HepG2 (cell line): ENCODE measurements around the gene TFEB. TPM values are rescaled to one million over a fixed set of nuclear protein-coding genes. Genes with fewer than 3 reads are reported as not detected.

ENCODE experiments used
- CEBPG ChIP-seq: IDR thresholded peaks from 2 replicates; pipeline ENCODE4 v1.6.1; 2016
- ELF4 ChIP-seq: sonication (generic); formaldehyde crosslinking; IDR thresholded peaks from 2 replicates; pipeline ENCODE4 v1.5.0; 2020; ENCODE audit warnings: missing genetic modification reagents, mild to moderate bottlenecking, moderate library complexity, borderline replicate concordance
- FOXA1 ChIP-seq, 2 experiments: fragments of 450-650 bp in 1 of 2; sonication (generic) in 1 of 2; formaldehyde crosslinking in 1 of 2; IDR thresholded peaks; 2 replicates each; pipeline versions ENCODE4 v1.4.0 to v1.6.1; 2016 to 2020; ENCODE audit warnings: missing genetic modification reagents in 1 of 2
- FOXJ3 ChIP-seq: sonication (generic); formaldehyde crosslinking; IDR thresholded peaks from 2 replicates; pipeline ENCODE4 v1.4.0; 2020; ENCODE audit warnings: missing genetic modification reagents, mild to moderate bottlenecking, borderline replicate concordance
- HCFC1 ChIP-seq: fragments of 150-350 bp; IDR thresholded peaks from 2 replicates; pipeline ENCODE4 v1.6.1; 2014; ENCODE audit warnings: low read depth, low read length
- HNRNPK ChIP-seq: fragments of 200-400 bp; formaldehyde crosslinking; IDR thresholded peaks from 2 replicates; pipeline ENCODE4 v1.6.1; 2018; ENCODE audit warnings: low read length, low read depth, moderate library complexity, mild to moderate bottlenecking; ENCODE audit not compliant: poor library complexity, severe bottlenecking
- KAT7 ChIP-seq: IDR thresholded peaks from 2 replicates; pipeline ENCODE4 v1.6.1; 2018; ENCODE audit warnings: borderline replicate concordance, missing compliant biosample characterization
- MYC ChIP-seq: sonication (generic); formaldehyde crosslinking; IDR thresholded peaks from 2 replicates; pipeline ENCODE4 v1.9.0; 2021; ENCODE audit warnings: missing genetic modification reagents, borderline replicate concordance
- MYPOP ChIP-seq: sonication (generic); formaldehyde crosslinking; IDR thresholded peaks from 2 replicates; pipeline ENCODE4 v1.8.1; 2023; ENCODE audit warnings: mild to moderate bottlenecking, moderate library complexity, missing genetic modification reagents
- PHF20 ChIP-seq: sonication (generic); formaldehyde crosslinking; IDR thresholded peaks from 2 replicates; pipeline ENCODE4 v1.5.0; 2020; ENCODE audit warnings: mild to moderate bottlenecking, missing genetic modification reagents
- PPARG ChIP-seq: conservative IDR thresholded peaks from 2 replicates; pipeline ENCODE4 v1.6.1; 2016; ENCODE audit warnings: missing biosample characterization, missing genetic modification reagents
- SKI ChIP-seq: fragments of 450-650 bp; IDR thresholded peaks from one replicate; pipeline ENCODE4 v1.6.1; 2018; ENCODE audit warnings: mild to moderate bottlenecking; ENCODE audit not compliant: partially characterized antibody
- SUZ12 ChIP-seq: fragments of 150-350 bp; IDR thresholded peaks from 2 replicates; pipeline ENCODE4 v1.6.1; 2014; ENCODE audit warnings: low read depth, low read length
- ZNF350 ChIP-seq: sonication (generic); formaldehyde crosslinking; IDR thresholded peaks from 2 replicates; pipeline ENCODE4 v1.4.0; 2020; ENCODE audit warnings: mild to moderate bottlenecking, low read depth, missing genetic modification reagents, borderline replicate concordance
- ZNF503 ChIP-seq: sonication (generic); formaldehyde crosslinking; IDR thresholded peaks from 2 replicates; pipeline ENCODE4 v1.4.0; 2020; ENCODE audit warnings: missing genetic modification reagents
- ZNF530 ChIP-seq: sonication (generic); formaldehyde crosslinking; IDR thresholded peaks from 2 replicates; pipeline ENCODE4 v1.5.0; 2020; ENCODE audit warnings: low read depth, mild to moderate bottlenecking, missing genetic modification reagents
- ZNF570 ChIP-seq: sonication (generic); formaldehyde crosslinking; IDR thresholded peaks from 2 replicates; pipeline ENCODE4 v1.4.0; 2020; ENCODE audit warnings: mild to moderate bottlenecking, missing genetic modification reagents, borderline replicate concordance
- ZNF589 ChIP-seq: sonication (generic); formaldehyde crosslinking; conservative IDR thresholded peaks from 2 replicates; pipeline ENCODE4 v1.8.0; 2022; ENCODE audit warnings: mild to moderate bottlenecking, moderate library complexity, missing genetic modification reagents
- ZNF678 ChIP-seq: sonication (generic); formaldehyde crosslinking; IDR thresholded peaks from 2 replicates; pipeline ENCODE4 v1.4.0; 2020; ENCODE audit warnings: mild to moderate bottlenecking, missing genetic modification reagents
- ZNF770 ChIP-seq: sonication (generic); formaldehyde crosslinking; IDR thresholded peaks from 2 replicates; pipeline ENCODE4 v1.5.0; 2020; ENCODE audit warnings: mild to moderate bottlenecking, missing genetic modification reagents
- ZNF841 ChIP-seq: sonication (generic); formaldehyde crosslinking; IDR thresholded peaks from 2 replicates; pipeline ENCODE4 v1.8.1; 2023; ENCODE audit warnings: missing genetic modification reagents, borderline replicate concordance
- ZNF878 ChIP-seq: sonication (generic); formaldehyde crosslinking; IDR thresholded peaks from 2 replicates; pipeline ENCODE4 v1.8.1; 2023; ENCODE audit warnings: mild to moderate bottlenecking, missing genetic modification reagents, moderate library complexity
- ZSCAN29 ChIP-seq: sonication (generic); formaldehyde crosslinking; conservative IDR thresholded peaks from 2 replicates; pipeline ENCODE4 v1.4.0; 2020; ENCODE audit warnings: mild to moderate bottlenecking, missing genetic modification reagents
- polyA plus RNA-seq, 8 experiments: library from polyadenylated mRNA; depleted of rRNA in 3 of 8; stranded (reverse) in 7 of 8; unstranded in 1 of 8; fragments of >200 nt; fragmentation: Illumina TruSeq in 4 of 8; extraction: Trizol in 4 of 8; gene quantifications; 2 replicates each; pipeline versions ENCODE4 v1.2.1 to v1.2.3, GENCODE V29; 2011 to 2016; ENCODE audit warnings: low read depth in 4 of 8, missing spikeins in 1 of 8, mixed read lengths in 1 of 8; ENCODE audit not compliant: insufficient read depth in 1 of 8
- total RNA-seq, 5 experiments: library from RNA; depleted of rRNA; stranded (reverse); fragments of >200 nt; fragmentation: Illumina TruSeq; extraction: Trizol; gene quantifications; 2 replicates each; pipeline ENCODE4 v1.2.3, GENCODE V29; 2016; ENCODE audit warnings: low read depth in 1 of 5

The TFEB gene
- total and polyA plus RNA-seq, 2 of the 13 experiments (the other 11 are each of a cell fraction or from before 2014, with no cell fraction given), result 13.3 to 18.7 TPM

GRCh38 chr6:41733707-41734665 is 1.4 kb downstream of the TFEB start (continued):
- TF ChIP-seq ZNF350 (CRISPR knock-in tag) (peak; percentile 85), ZNF841 (peak; percentile 46; the same call in 1 of the 2 replicates), ZNF570 (CRISPR knock-in tag) (no peak), MYPOP (CRISPR knock-in tag) (peak; percentile 86), ZNF878 (no peak; the same call in 1 of the 2 replicates), ZSCAN29 (CRISPR knock-in tag) (peak; percentile 40; the same call in 1 of the 2 replicates), PHF20 (CRISPR knock-in tag) (no peak), ZNF530 (CRISPR knock-in tag) (no peak), KAT7 (CRISPR knock-in tag) (no peak), FOXJ3 (no peak), PPARG (CRISPR knock-in tag) (no peak), ELF4 (no peak), ZNF589 (CRISPR knock-in tag) (no peak), HCFC1 (no peak), HNRNPK (peak; percentile 9), MYC (CRISPR knock-in tag) (peak; percentile 21; the same call in 1 of the 2 replicates), ZNF678 (CRISPR knock-in tag) (no peak), FOXA1 (IDR thresholded peaks at IDR 0.05) (no peak), FOXA1 (CRISPR knock-in tag; IDR thresholded peaks at IDR 0.05) (0 out of 2 replicates have a peak, but pooled peaks have one; percentile 4), SUZ12 (no peak), CEBPG (CRISPR knock-in tag) (no peak), ZNF503 (CRISPR knock-in tag) (no peak), ZNF770 (CRISPR knock-in tag) (peak; percentile 64; the same call in 1 of the 2 replicates), SKI (peak; percentile 20)
